OCI-LY7 (cell line): Measurements from ENCODE around the gene GPR137B.

ENCODE experiments used
- EZH2phosphoT487 ChIP-seq: fragments of 200-600 bp; sonication (generic); IDR thresholded peaks from 2 replicates; pipeline ENCODE4 v1.6.1; 2018; ENCODE audit warnings: low read depth, borderline replicate concordance, mild to moderate bottlenecking, mixed run types, antibody characterized with exemption, low read length, moderate library complexity, mixed read lengths
- TF ChIP-seq, protein P1 (sequence below): fragments of 200-600 bp; sonication (generic); conservative IDR thresholded peaks from 2 replicates; pipeline ENCODE4 v1.5.1; 2014; ENCODE audit warnings: mild to moderate bottlenecking, antibody characterized with exemption, low read length, moderate library complexity, mixed read lengths

DNA sequence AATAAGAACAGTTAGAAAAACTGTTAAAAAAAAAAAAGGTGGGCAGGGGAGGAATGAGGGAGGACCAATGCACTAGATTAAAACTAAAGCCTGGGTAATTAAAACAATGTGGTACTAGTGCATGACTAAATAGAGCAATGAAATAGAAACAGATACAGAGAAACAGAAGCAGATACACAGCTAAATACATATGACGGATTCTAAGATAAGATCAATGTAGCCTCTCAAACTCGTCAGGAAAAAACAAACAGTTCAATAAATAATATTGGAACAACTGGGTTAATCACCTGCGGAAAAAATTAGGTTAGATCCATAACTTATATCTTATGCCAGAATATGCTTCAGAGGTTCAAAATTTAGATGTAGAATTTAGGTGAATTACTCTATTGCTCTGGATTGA, 71.2 kb downstream of the GPR137B start:
- TF ChIP-seq, protein P1, sequence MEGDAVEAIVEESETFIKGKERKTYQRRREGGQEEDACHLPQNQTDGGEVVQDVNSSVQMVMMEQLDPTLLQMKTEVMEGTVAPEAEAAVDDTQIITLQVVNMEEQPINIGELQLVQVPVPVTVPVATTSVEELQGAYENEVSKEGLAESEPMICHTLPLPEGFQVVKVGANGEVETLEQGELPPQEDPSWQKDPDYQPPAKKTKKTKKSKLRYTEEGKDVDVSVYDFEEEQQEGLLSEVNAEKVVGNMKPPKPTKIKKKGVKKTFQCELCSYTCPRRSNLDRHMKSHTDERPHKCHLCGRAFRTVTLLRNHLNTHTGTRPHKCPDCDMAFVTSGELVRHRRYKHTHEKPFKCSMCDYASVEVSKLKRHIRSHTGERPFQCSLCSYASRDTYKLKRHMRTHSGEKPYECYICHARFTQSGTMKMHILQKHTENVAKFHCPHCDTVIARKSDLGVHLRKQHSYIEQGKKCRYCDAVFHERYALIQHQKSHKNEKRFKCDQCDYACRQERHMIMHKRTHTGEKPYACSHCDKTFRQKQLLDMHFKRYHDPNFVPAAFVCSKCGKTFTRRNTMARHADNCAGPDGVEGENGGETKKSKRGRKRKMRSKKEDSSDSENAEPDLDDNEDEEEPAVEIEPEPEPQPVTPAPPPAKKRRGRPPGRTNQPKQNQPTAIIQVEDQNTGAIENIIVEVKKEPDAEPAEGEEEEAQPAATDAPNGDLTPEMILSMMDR = no peak
- no peak for TF ChIP-seq EZH2phosphoT487
